Activated naive CD8-positive, alpha-beta T cell treated with anti-CD3 and anti-CD28 coated beads for 36 hours (primary cell): ENCODE measurements around the gene PABPC1L2A. TPM values are rescaled to one million over a fixed set of nuclear protein-coding genes. Genes with fewer than 3 reads are reported as not detected.

Source experiments
- total RNA-seq, 2 experiments: library from RNA; stranded (reverse); gene quantifications; one replicate each; pipeline ENCODE4 v1.2.3, GENCODE V29; 2021

Gene PABPC1L2A
- total RNA-seq, 2 experiments from 2014 or later, result not detected

Other genes starting within 250 kb of the PABPC1L2A start
- not detected for gene FAM236C, start 166.9 kb downstream of the PABPC1L2A start, total RNA-seq
- gene FAM236A, start 141.3 kb downstream of the PABPC1L2A start, total RNA-seq, result not detected
- not detected for gene DMRTC1, start 135.7 kb downstream of the PABPC1L2A start, total RNA-seq
- gene PABPC1L2B, start 76.6 kb downstream of the PABPC1L2A start, total RNA-seq, result not detected
- gene NAP1L2, start 135.3 kb upstream of the PABPC1L2A start, total RNA-seq, result 1 to 10 TPM; 2.4 to 2.9 TPM